HG03064 (cell line): ENCODE data around the gene PDK3.

ENCODE experiments used
- ATAC-seq: cut with Tn5 transposase; IDR thresholded peaks from one replicate; pipeline ENCODE4 v1.9.1; 2021; ENCODE audit warnings: low read depth; ENCODE audit not compliant: unreplicated experiment

The PDK3 gene

GRCh38 chrX:24547961-24548360 lies 82.9 kb downstream of the PDK3 start:
- ATAC-seq, result no peak

- no peak for ATAC-seq
Observed at GRCh38 chrX:24550166-24550565, 85.1 kb downstream of the PDK3 start.

GRCh38 chrX:24553011-24553410 lies 87.9 kb downstream of the PDK3 start:
- ATAC-seq, result no peak

- no peak for ATAC-seq
Observed at GRCh38 chrX:24561121-24561520, 96.0 kb downstream of the PDK3 start.

GRCh38 chrX:24563291-24564010 lies 98.4 kb downstream of the PDK3 start:
- no peak for ATAC-seq

GRCh38 chrX:24566240-24566639 lies 101.2 kb downstream of the PDK3 start:
- ATAC-seq, result no peak

GRCh38 chrX:24567169-24567568 lies 102.1 kb downstream of the PDK3 start:
- no peak for ATAC-seq

- ATAC-seq, result no peak
Observed at GRCh38 chrX:24574743-24575142, 109.7 kb downstream of the PDK3 start.

GRCh38 chrX:24575496-24575895 lies 110.4 kb downstream of the PDK3 start:
- no peak for ATAC-seq

GRCh38 chrX:24577091-24577490 lies 112.0 kb downstream of the PDK3 start:
- ATAC-seq, result no peak
